ENCODE results near the gene HOXB3. TPM values are rescaled to one million over a fixed set of nuclear protein-coding genes. Genes with fewer than 3 reads are reported as not detected.

Gene HOXB3
- total RNA-seq, 4 donors from 2014 or later: 1.3 to 5.5 (median 2.2) TPM

- Histone ChIP-seq H3K36me3 (no peaks in the 10 kb centered on the region), H3K4me3 (no peak overlapping the region), H3K27ac (no peak overlapping the region), H3K9me3 (no peaks in the 10 kb centered on the region), H3K27me3 (peaks cover 11 to 12% (median 11%) of the 10 kb centered on the region in 3 donors), H3K4me1 (peaks cover 2 to 13% of the 10 kb centered on the region in 2 donors)
- TF ChIP-seq, protein P1, sequence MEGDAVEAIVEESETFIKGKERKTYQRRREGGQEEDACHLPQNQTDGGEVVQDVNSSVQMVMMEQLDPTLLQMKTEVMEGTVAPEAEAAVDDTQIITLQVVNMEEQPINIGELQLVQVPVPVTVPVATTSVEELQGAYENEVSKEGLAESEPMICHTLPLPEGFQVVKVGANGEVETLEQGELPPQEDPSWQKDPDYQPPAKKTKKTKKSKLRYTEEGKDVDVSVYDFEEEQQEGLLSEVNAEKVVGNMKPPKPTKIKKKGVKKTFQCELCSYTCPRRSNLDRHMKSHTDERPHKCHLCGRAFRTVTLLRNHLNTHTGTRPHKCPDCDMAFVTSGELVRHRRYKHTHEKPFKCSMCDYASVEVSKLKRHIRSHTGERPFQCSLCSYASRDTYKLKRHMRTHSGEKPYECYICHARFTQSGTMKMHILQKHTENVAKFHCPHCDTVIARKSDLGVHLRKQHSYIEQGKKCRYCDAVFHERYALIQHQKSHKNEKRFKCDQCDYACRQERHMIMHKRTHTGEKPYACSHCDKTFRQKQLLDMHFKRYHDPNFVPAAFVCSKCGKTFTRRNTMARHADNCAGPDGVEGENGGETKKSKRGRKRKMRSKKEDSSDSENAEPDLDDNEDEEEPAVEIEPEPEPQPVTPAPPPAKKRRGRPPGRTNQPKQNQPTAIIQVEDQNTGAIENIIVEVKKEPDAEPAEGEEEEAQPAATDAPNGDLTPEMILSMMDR (IDR thresholded peaks at IDR 0.05 in 4 of 5, conservative IDR thresholded peaks at IDR 0.05 in 1 of 5): no peak
- no peak for TF ChIP-seq POLR2A (IDR thresholded peaks at IDR 0.05)
- intact Hi-C loops (cut with DNase I; ENCODE audit: low total_unique reads) (no loop called here), in situ Hi-C loops (cut with MboI; ENCODE audit: low sequenced_read_pairs in 4 of 4) (no loop called here)
- DNase-seq: no peak
- ATAC-seq: no peak
Measured at GRCh38 chr17:48559840-48560817, 29.9 kb downstream of the HOXB3 start.

GRCh38 chr17:48559122-48559839, 30.8 kb downstream of the HOXB3 start:
- in situ Hi-C loops (cut with MboI; ENCODE audit: low sequenced_read_pairs in 4 of 4) (no loop called here), intact Hi-C loops (cut with DNase I; ENCODE audit: low total_unique reads) (no loop called here)
- Histone ChIP-seq H3K4me1 (peaks cover 3 to 13% of the 10 kb centered on the region in 2 donors), H3K27me3 (peaks cover 4 to 15% (median 8%) of the 10 kb centered on the region in 3 donors), H3K4me3 (no peak overlapping the region), H3K36me3 (no peaks in the 10 kb centered on the region), H3K27ac (no peak overlapping the region), H3K9me3 (no peaks in the 10 kb centered on the region)
- TF ChIP-seq POLR2A (IDR thresholded peaks at IDR 0.05): no peak
- TF ChIP-seq, protein P1 (IDR thresholded peaks at IDR 0.05 in 4 of 5, conservative IDR thresholded peaks at IDR 0.05 in 1 of 5): no peak
- ATAC-seq (no peak), DNase-seq (no peak)

GRCh38 chr17:48558831-48559121, 31.3 kb downstream of the HOXB3 start:
- H3K9me3 ChIP-seq: no peaks in the 10 kb centered on the region
- no peak for DNase-seq
- TF ChIP-seq, protein P1 (IDR thresholded peaks at IDR 0.05 in 4 of 5, conservative IDR thresholded peaks at IDR 0.05 in 1 of 5): no peak
- no peak for TF ChIP-seq POLR2A (IDR thresholded peaks at IDR 0.05)
- H3K36me3 ChIP-seq: no peaks in the 10 kb centered on the region
- intact Hi-C loops (cut with DNase I; ENCODE audit: low total_unique reads) (no loop called here), in situ Hi-C loops (cut with MboI; ENCODE audit: low sequenced_read_pairs in 4 of 4) (no loop called here)
- peaks cover 4 to 14% (median 11%) of the 10 kb centered on the region in 3 donors for H3K27me3 ChIP-seq
- no peak for ATAC-seq
- no peak overlapping the region for H3K4me3 ChIP-seq
- H3K4me1 ChIP-seq: peaks cover 6 to 16% of the 10 kb centered on the region in 2 donors
- no peak overlapping the region for H3K27ac ChIP-seq

GRCh38 chr17:48558057-48558830, 31.8 kb downstream of the HOXB3 start:
- TF ChIP-seq, protein P1 (IDR thresholded peaks at IDR 0.05 in 4 of 5, conservative IDR thresholded peaks at IDR 0.05 in 1 of 5): no peak
- in situ Hi-C loops (cut with MboI; ENCODE audit: low sequenced_read_pairs in 4 of 4): no loop called here
- H3K36me3 ChIP-seq: no peaks in the 10 kb centered on the region
- no peak overlapping the region for H3K27ac ChIP-seq
- H3K4me3 ChIP-seq: no peak overlapping the region
- peaks cover 6 to 19% of the 10 kb centered on the region in 2 donors for H3K4me1 ChIP-seq
- intact Hi-C loops (cut with DNase I; ENCODE audit: low total_unique reads): no loop called here
- H3K27me3 ChIP-seq: peaks cover 4 to 14% (median 13%) of the 10 kb centered on the region in 3 donors
- DNase-seq: no peak
- no peaks in the 10 kb centered on the region for H3K9me3 ChIP-seq
- no peak for ATAC-seq

Data from gastrocnemius medialis (tissue), 4 donors.